Transverse colon (tissue), 4 donors: Measurements from ENCODE around the gene COQ10B.

Experiments
- CTCF ChIP-seq, 5 experiments: fragments of 200-600 bp in 3 of 5; fragments of 450-650 bp in 2 of 5; sonication (generic) in 3 of 5; IDR thresholded peaks; 1 replicate in 2 of 5; 2 replicates in 3 of 5; pipeline ENCODE4 v1.5.1; 2016 to 2017; ENCODE audit warnings: antibody characterized with exemption in 5 of 5, inconsistent platforms in 3 of 5, mild to moderate bottlenecking in 2 of 5, moderate library complexity in 1 of 5
- POLR2A ChIP-seq: fragments of 450-650 bp; IDR thresholded peaks from one replicate; pipeline ENCODE4 v1.6.1; 2016; ENCODE audit warnings: antibody characterized with exemption, mild to moderate bottlenecking, moderate library complexity
- POLR2AphosphoS5 ChIP-seq, 3 donors: sonication (generic); formaldehyde crosslinking; IDR thresholded peaks; one replicate each; pipeline ENCODE4 v1.6.1; 2016; ENCODE audit warnings: antibody characterized with exemption in 3 of 3

DNA sequence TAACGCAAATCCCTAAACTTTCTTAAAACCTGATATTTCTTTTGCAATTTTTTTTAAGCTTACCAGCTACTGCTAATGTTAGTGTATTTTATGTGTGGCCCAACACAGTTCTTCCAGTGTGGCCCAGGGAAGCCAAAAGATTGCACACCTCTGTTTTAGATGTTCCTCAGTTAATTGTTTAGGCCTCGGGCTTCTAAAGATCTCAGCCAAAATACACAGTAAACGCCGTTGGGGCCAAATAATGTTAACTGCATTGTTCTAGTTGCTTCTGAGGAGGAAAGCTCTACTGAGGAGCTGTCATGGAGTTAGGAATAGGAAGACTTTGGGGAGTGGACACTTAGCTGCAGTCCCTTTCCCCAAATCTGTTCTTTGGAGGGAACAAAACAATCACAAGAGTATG lies 48.8 kb downstream of the COQ10B start:
- no peak for TF ChIP-seq CTCF (IDR thresholded peaks at IDR 0.05)
- no peak for TF ChIP-seq POLR2A
- no peak for TF ChIP-seq POLR2AphosphoS5 (IDR thresholded peaks at IDR 0.05)
